ENCODE measurements around the gene HNMT.

- no peak for TF ChIP-seq CTCF (IDR thresholded peaks at IDR 0.05; ENCODE audit: low read depth, low read length, poor library complexity, severe bottlenecking)
- no peak for TF ChIP-seq EZH2phosphoT487 (IDR thresholded peaks at IDR 0.05; ENCODE audit: borderline replicate concordance, low read length)
These were observed 26.1 kb upstream of the HNMT start for GRCh38 chr2:137938204-137938603.
